OCI-LY1 (cell line): ENCODE results near the gene RPL5.

Source experiments
- EZH2 ChIP-seq: fragments of 200-600 bp; sonication (generic), shearing (Covaris generic); IDR thresholded peaks from 2 replicates; pipeline ENCODE4 v1.8.0; 2017; ENCODE audit warnings: borderline replicate concordance, mixed run types, mild to moderate bottlenecking, antibody characterized with exemption, low read length, moderate library complexity, mixed read lengths
- TF ChIP-seq, protein P1 (sequence below): fragments of 200-600 bp; sonication (generic), shearing (Covaris generic); IDR thresholded peaks from 2 replicates; pipeline ENCODE4 v1.5.1; 2017; ENCODE audit warnings: mild to moderate bottlenecking, antibody characterized with exemption, low read length, moderate library complexity, mixed read lengths

GRCh38 chr1:92831762-92832536 lies at the start of gene RPL5:
- TF ChIP-seq, protein P1, sequence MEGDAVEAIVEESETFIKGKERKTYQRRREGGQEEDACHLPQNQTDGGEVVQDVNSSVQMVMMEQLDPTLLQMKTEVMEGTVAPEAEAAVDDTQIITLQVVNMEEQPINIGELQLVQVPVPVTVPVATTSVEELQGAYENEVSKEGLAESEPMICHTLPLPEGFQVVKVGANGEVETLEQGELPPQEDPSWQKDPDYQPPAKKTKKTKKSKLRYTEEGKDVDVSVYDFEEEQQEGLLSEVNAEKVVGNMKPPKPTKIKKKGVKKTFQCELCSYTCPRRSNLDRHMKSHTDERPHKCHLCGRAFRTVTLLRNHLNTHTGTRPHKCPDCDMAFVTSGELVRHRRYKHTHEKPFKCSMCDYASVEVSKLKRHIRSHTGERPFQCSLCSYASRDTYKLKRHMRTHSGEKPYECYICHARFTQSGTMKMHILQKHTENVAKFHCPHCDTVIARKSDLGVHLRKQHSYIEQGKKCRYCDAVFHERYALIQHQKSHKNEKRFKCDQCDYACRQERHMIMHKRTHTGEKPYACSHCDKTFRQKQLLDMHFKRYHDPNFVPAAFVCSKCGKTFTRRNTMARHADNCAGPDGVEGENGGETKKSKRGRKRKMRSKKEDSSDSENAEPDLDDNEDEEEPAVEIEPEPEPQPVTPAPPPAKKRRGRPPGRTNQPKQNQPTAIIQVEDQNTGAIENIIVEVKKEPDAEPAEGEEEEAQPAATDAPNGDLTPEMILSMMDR: peak; percentile 77
- no peak for TF ChIP-seq EZH2
